ENCODE measurements around the gene TRHDE.
A peak's percentile ranks its signal among the peaks of the same experiment; 100 is the strongest.

Gene TRHDE

GRCh38 chr12:72448089-72448488 is 175.9 kb downstream of the TRHDE start:
- no peak for DNase-seq

- DNase-seq = no peak
Observed at GRCh38 chr12:72448805-72449204, 176.6 kb downstream of the TRHDE start.

DNA sequence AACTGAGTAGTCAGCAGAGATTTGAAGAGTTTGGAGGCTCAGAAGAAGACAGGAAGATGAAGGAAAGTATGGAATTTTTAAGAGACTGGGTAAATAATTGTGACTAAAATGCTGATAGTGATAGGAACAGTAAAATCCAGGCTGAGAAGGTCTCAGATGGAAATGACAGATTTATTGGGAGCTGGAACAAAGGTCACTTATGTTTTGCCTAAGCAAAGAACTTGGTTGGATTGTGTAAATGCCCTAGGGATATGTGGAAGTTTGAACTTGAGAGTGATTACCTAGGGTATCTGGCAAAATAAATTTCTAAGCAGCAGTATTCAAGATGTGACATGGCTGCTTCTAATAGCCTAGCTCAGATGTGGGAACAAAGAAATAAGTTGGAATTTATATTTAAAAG is 180.9 kb downstream of the TRHDE start:
- DNase-seq = no peak

- no peak for DNase-seq
Observed at GRCh38 chr12:72453550-72453949, 181.4 kb downstream of the TRHDE start.

GRCh38 chr12:72464471-72464870 is 192.3 kb downstream of the TRHDE start:
- DNase-seq = no peak

DNA sequence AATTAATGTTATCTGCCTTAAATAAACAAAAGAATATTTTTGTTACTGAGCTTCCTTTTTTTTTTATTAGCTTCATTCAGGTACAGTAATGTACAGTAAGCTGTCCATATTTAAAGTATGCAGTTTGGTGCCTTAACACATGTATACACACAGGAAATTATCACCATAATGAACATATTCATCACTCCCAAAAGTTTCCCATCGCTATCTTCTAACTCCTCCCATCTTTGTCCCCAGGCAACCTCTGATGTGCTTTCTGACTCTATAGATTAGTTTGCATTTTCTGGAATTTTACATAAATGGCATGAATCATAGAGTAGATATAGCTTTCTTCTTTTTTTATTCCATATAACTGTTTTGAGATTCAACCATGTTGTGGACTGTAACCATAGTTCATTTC is 193.0 kb downstream of the TRHDE start:
- no peak for DNase-seq

DNA sequence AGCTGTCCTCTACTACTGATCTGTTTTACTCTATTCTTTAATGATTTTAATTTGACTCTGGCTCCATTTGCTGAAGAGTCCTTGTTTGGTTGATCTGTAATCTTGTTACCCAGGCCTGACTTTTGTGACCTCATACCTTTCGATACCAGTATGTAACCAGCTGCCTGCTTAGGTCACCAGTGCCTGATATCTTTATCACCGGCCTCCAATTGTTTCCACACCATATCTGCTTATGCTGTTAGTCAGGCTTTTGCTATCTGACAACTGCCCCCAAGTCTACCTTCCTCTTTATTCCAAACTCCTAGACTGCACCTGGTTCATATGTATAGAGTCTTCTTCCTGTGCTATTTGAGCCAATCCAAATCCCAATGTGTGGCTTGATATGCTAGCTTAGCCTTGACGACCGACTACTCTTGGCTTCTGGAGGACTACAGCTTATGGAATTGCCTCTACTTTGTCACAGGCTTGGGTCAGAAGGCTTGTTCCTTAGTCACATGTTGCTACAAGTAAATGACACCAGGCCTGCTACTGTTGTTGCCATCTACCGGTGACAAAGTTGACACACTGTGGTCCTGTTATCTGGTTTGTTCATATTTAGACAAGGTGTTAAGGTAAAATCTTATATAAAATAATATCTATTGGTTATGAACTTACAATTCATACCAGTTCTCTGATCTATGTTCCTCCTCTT is 193.9 kb downstream of the TRHDE start:
- no peak for DNase-seq

- no peak for DNase-seq
Observed at GRCh38 chr12:72467985-72468384, 195.8 kb downstream of the TRHDE start.

DNA sequence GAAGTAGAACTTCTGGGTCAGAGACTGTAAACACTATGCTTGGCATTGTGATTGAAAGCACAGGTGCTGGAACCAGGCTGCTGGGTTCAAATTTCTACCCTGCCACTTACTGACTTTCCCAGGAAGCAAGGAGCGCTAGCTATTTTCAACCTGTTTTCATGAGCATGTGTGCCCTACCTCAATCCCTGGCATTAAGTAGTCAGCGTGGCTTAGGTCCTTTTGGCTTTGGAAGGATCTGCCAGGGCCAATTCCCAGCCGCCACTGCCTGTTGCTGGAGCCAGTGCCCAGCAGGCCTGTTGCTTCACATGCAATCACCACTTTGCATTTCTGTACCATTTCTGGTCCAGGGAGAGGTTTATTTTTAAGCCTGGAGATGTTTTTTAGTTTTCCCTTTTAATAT is 196.3 kb downstream of the TRHDE start:
- DNase-seq = no peak

GRCh38 chr12:72471806-72472205 is 199.6 kb downstream of the TRHDE start:
- no peak for DNase-seq

- no peak for DNase-seq
Observed at GRCh38 chr12:72472350-72472749, 200.2 kb downstream of the TRHDE start.

GRCh38 chr12:72476301-72476700 is 204.1 kb downstream of the TRHDE start:
- DNase-seq = no peak

- no peak for DNase-seq
Observed at GRCh38 chr12:72485017-72485701, 213.0 kb downstream of the TRHDE start.

- DNase-seq = no peak
Observed at GRCh38 chr12:72491426-72491825, 219.3 kb downstream of the TRHDE start.

DNA sequence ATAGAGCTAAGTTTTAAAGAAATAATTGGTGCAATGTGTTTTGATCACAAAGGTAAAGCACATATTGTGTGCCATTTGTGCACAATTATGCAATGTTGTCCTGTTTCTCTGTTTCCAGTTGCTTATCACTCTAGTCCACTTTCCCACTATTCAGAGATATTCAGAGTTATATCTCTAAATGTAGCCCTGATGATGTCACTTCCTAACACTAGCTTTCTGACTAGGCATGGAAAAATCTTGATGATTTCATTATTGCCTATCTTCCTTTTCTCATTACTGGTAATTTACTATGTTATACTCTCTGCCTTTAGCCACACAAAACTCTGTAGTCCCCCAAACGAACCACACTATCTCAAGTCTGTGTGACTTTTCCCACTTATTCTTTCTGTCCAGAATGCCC is 221.2 kb downstream of the TRHDE start:
- DNase-seq = no peak

- DNase-seq = no peak
Observed at GRCh38 chr12:72498354-72498753, 226.2 kb downstream of the TRHDE start.

GRCh38 chr12:72499244-72499643 is 227.1 kb downstream of the TRHDE start:
- DNase-seq = no peak

GRCh38 chr12:72502546-72502945 is 230.4 kb downstream of the TRHDE start:
- DNase-seq = peak; percentile 85

GRCh38 chr12:72505227-72505626 is 233.1 kb downstream of the TRHDE start:
- DNase-seq = no peak

DNA sequence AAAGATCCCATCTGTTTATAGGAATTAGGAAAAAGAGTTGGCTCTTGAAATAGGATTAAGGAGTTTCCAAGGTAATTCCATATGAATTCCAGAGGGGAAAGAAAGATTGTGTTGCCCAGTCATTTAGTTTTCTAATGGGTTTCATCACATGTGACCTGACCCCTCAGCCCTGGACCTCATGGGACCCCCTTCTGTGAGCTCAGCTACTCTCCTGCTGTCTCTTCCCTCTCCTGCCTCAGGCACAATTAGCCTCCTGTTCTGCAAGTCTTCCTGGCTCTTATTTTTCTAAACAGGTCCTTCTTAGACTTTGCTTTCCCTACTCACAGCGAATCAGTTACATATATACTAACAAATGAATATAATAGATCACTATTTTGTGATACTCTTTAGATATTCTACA is 237.7 kb downstream of the TRHDE start:
- no peak for DNase-seq

DNA sequence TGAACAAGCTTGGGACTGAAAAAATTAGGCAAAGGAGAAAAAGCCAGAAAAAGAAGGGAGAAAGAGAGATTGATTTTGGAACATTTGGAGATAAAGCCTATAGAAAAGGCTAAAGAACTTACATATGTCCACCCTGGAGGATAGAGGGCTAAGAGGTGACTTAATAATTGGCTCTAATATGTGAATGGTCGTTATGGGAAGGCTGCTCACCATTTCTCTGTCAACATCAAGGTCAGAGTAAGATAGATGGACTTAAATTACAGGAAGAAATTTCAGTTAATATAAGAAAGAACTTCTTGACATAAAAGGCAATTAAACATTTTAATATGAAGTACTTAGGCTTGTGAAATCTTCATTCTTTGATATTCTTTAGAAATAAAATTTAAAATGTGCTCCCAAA is 238.6 kb downstream of the TRHDE start:
- no peak for DNase-seq

GRCh38 chr12:72511498-72511897 is 239.3 kb downstream of the TRHDE start:
- no peak for DNase-seq

DNA sequence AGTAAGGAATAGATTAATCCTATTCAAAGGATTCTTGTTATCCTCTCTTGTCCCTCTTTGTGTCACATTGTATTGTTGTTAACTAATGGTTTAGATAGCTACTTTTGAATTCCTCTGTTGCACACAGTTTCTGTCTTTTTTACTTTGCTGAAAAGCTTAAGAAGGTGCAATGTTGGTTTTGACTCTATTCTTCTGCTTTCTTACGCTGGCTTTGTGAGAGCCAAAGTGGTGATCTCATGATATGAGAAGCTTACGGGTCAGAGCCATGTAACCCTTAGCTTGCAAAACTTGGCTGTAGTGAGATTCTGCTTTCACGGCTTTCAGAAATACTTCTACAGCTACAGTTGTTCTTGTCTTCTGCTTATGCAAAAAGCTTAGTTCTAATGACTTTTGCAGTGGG is 239.7 kb downstream of the TRHDE start:
- no peak for DNase-seq

DNA sequence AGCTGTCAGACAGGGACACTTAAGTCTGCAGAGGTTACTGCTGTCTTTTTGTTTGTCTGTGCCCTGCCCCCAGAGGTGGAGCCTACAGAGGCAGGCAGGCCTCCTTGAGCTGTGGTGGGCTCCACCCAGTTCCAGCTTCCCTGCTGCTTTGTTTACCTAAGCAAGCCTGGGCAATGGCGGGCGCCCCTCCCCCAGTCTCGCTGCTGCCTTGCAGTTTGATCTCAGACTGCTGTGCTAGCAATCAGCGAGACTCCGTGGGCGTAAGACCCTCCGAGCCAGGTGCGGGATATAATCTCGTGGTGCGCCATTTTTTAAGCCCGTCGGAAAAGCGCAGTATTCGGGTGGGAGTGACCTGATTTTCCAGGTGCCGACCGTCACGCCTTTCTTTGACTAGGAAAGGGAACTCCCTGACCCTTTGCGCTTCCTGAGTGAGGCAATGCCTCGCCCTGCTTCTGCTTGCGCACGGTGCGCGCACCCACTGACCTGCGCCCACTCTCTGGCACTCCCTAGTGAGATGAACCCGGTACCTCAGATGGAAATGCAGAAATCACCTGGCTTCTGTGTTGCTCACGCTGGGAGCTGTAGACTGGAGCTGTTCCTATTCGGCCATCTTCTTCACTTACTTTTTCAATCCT is 248.0 kb downstream of the TRHDE start:
- peak; percentile 71 for DNase-seq

Data from NCI-H510A treated with DMSO at 0.1 percent for 48 hours (cell line).